ENCODE measurements around the gene ZNF710.

- TF ChIP-seq CTCF (IDR thresholded peaks at IDR 0.05): no peak
- TF ChIP-seq EP300 (IDR thresholded peaks at IDR 0.05): no peak
These were observed 79.3 kb downstream of the ZNF710 start for GRCh38 chr15:90080458-90080755.
